ENCODE results near the gene CEMIP2. TPM values are rescaled to one million over a fixed set of nuclear protein-coding genes. Genes with fewer than 3 reads are reported as not detected.

CEMIP2 gene
- total and polyA plus RNA-seq, 4 donors = 18.8 to 123 (median 38.6) TPM

DNA sequence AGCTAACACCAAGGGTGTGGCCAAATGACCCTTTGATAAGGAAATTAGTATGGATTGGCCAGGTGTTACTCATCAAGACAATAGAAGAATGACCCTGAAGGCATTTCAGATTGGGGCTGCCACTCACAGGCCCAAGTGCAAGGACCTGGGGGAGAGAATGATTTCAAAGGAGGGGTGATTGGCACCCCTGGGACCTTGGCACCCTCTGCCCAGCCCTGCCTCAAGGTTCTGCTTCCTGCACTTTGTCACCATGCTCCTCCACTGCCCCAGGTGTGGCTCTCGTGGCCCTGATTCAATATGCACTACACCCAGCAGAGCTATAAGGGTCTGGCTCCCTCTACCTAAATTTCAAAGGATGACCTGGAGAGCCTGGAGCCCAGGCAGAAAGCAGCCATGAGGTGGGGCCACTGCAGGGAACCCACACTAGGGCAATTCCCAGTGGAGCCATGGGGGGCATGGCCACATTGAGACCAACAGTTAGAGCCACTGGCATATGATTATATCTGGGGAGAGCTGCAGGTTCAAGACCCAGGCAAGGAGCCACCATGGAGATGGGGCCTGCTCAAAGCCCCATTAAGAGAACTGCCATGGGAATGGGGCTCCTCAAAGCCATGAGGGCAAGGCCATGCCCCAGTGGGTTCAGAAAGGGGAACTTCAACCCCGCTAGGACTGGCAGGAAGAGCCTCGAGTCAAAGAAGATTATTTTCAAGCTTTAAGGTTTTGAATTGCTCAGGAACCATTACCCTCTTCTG is 93.0 kb downstream of the CEMIP2 start:
- H3K27ac ChIP-seq (ENCODE audit: low read depth in 1 of 2, low read length in 2 of 2) = no peak overlapping the region
- 72% methylated on average over 3 of the region's 3 CpGs for WGBS
- no peak for DNase-seq (ENCODE audit: low spot score)

DNA sequence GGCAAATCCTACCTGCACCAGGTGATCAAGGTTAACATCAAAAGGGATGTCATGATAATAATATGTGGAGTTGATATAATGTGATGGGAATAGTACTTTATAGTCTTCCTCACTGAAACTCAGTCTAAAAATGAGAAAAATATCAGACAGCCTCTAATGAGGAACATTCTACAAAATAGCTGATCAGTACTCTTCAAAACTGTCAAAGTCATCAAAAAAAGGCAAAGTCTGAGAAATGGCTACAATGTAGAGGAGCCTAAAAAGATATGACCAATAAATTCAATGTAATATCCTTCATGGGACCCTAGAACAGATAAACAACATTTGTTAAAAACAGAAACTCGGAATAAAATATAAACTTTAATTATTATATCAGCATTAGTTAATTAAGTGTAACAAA is 95.7 kb downstream of the CEMIP2 start:
- H3K4me3 ChIP-seq (ENCODE audit: low read depth in 1 of 3, low read length in 3 of 3) = no peak overlapping the region
- TF ChIP-seq SP1 (IDR thresholded peaks at IDR 0.05) (no peak), GABPA (IDR thresholded peaks at IDR 0.05 in 1 of 2, conservative IDR thresholded peaks at IDR 0.05 in 1 of 2) (no peak)
- WGBS = 99% methylated on average over 1 of the region's 1 CpG
- H3K4me1 ChIP-seq (ENCODE audit: control insufficient read depth in 4 of 4, insufficient read depth in 4 of 4, low read length in 3 of 4) = peaks cover under 1 to 12% (median 3%) of the 10 kb centered on the region in 4 donors
- no peaks in the 10 kb centered on the region for H3K9me3 ChIP-seq (ENCODE audit: control insufficient read depth in 4 of 4, low read length in 3 of 4)
- no peaks in the 10 kb centered on the region for H3K27me3 ChIP-seq (ENCODE audit: control insufficient read depth in 4 of 4, insufficient read depth in 4 of 4, low read length in 3 of 4)
- DNase-seq (ENCODE audit: low spot score) = no peak
- no peak overlapping the region for H3K27ac ChIP-seq (ENCODE audit: low read depth in 1 of 2, low read length in 2 of 2)
- H3K36me3 ChIP-seq (ENCODE audit: control insufficient read depth in 4 of 4, insufficient read depth in 3 of 4, low read depth in 1 of 4, low read length in 3 of 4) = no peaks in the 10 kb centered on the region
- H3K9ac ChIP-seq (ENCODE audit: low read depth in 1 of 2, low read length in 2 of 2) = no peak overlapping the region

More for the DNA sequence above, 93.0 kb downstream of the CEMIP2 start:
- Histone ChIP-seq H3K9ac (ENCODE audit: low read depth in 1 of 2, low read length in 2 of 2) (no peak overlapping the region), H3K4me1 (ENCODE audit: control insufficient read depth in 4 of 4, insufficient read depth in 4 of 4, low read length in 3 of 4) (peaks cover 10 to 28% (median 21%) of the 10 kb centered on the region in 4 donors), H3K27me3 (ENCODE audit: control insufficient read depth in 4 of 4, insufficient read depth in 4 of 4, low read length in 3 of 4) (no peaks in the 10 kb centered on the region), H3K36me3 (ENCODE audit: control insufficient read depth in 4 of 4, insufficient read depth in 3 of 4, low read depth in 1 of 4, low read length in 3 of 4) (no peaks in the 10 kb centered on the region), H3K9me3 (ENCODE audit: control insufficient read depth in 4 of 4, low read length in 3 of 4) (no peaks in the 10 kb centered on the region), H3K4me3 (ENCODE audit: low read depth in 1 of 3, low read length in 3 of 3) (no peak overlapping the region)
- TF ChIP-seq YY1 (IDR thresholded peaks at IDR 0.05) (no peak), HNF4G (IDR thresholded peaks at IDR 0.05) (no peak), NR2F2 (IDR thresholded peaks at IDR 0.05) (no peak), RAD21 (IDR thresholded peaks at IDR 0.05) (no peak), FOXA2 (IDR thresholded peaks at IDR 0.05) (no peak), HNF4A (conservative IDR thresholded peaks at IDR 0.05) (no peak), GABPA (IDR thresholded peaks at IDR 0.05 in 1 of 2, conservative IDR thresholded peaks at IDR 0.05 in 1 of 2) (no peak), FOXA1 (IDR thresholded peaks at IDR 0.05) (no peak)

GRCh38 chr9:71671289-71671688 is 97.0 kb downstream of the CEMIP2 start:
- Histone ChIP-seq H3K27me3 (ENCODE audit: control insufficient read depth in 4 of 4, insufficient read depth in 4 of 4, low read length in 3 of 4) (no peaks in the 10 kb centered on the region), H3K4me3 (ENCODE audit: low read depth in 1 of 3, low read length in 3 of 3) (no peak overlapping the region), H3K9me3 (ENCODE audit: control insufficient read depth in 4 of 4, low read length in 3 of 4) (no peaks in the 10 kb centered on the region), H3K36me3 (ENCODE audit: control insufficient read depth in 4 of 4, insufficient read depth in 3 of 4, low read depth in 1 of 4, low read length in 3 of 4) (no peaks in the 10 kb centered on the region), H3K4me1 (ENCODE audit: control insufficient read depth in 4 of 4, insufficient read depth in 4 of 4, low read length in 3 of 4) (peaks cover 0 to 9% (median 0%) of the 10 kb centered on the region in 4 donors), H3K27ac (ENCODE audit: low read depth in 1 of 2, low read length in 2 of 2) (peak overlapping the region in 1 of 2 donors; percentile 10), H3K9ac (ENCODE audit: low read depth in 1 of 2, low read length in 2 of 2) (no peak overlapping the region)
- DNase-seq (ENCODE audit: low spot score) = no peak
- WGBS = 89% methylated on average over 3 of the region's 3 CpGs
- TF ChIP-seq ZBTB33 (IDR thresholded peaks at IDR 0.05) (no peak), TAF1 (conservative IDR thresholded peaks at IDR 0.05) (no peak), RXRA (IDR thresholded peaks at IDR 0.05) (no peak), NR2F2 (IDR thresholded peaks at IDR 0.05) (no peak), YY1 (IDR thresholded peaks at IDR 0.05) (no peak), HNF4G (IDR thresholded peaks at IDR 0.05) (no peak), SP1 (IDR thresholded peaks at IDR 0.05) (no peak), HNF4A (conservative IDR thresholded peaks at IDR 0.05) (no peak), JUND (IDR thresholded peaks at IDR 0.05) (no peak), FOXA1 (IDR thresholded peaks at IDR 0.05) (no peak), REST (IDR thresholded peaks at IDR 0.05) (no peak), EGR1 (IDR thresholded peaks at IDR 0.05; ENCODE audit: low read depth in 2 of 2) (no peak), GABPA (IDR thresholded peaks at IDR 0.05 in 1 of 2, conservative IDR thresholded peaks at IDR 0.05 in 1 of 2) (no peak)
- TF ChIP-seq, protein P1, sequence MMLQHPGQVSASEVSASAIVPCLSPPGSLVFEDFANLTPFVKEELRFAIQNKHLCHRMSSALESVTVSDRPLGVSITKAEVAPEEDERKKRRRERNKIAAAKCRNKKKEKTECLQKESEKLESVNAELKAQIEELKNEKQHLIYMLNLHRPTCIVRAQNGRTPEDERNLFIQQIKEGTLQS (IDR thresholded peaks at IDR 0.05) = no peak
- TF ChIP-seq, protein P2, sequence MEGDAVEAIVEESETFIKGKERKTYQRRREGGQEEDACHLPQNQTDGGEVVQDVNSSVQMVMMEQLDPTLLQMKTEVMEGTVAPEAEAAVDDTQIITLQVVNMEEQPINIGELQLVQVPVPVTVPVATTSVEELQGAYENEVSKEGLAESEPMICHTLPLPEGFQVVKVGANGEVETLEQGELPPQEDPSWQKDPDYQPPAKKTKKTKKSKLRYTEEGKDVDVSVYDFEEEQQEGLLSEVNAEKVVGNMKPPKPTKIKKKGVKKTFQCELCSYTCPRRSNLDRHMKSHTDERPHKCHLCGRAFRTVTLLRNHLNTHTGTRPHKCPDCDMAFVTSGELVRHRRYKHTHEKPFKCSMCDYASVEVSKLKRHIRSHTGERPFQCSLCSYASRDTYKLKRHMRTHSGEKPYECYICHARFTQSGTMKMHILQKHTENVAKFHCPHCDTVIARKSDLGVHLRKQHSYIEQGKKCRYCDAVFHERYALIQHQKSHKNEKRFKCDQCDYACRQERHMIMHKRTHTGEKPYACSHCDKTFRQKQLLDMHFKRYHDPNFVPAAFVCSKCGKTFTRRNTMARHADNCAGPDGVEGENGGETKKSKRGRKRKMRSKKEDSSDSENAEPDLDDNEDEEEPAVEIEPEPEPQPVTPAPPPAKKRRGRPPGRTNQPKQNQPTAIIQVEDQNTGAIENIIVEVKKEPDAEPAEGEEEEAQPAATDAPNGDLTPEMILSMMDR (IDR thresholded peaks at IDR 0.05; ENCODE audit: low read depth, low read length, missing input control) = no peak
- TF ChIP-seq, protein P3, sequence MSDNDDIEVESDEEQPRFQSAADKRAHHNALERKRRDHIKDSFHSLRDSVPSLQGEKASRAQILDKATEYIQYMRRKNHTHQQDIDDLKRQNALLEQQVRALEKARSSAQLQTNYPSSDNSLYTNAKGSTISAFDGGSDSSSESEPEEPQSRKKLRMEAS (IDR thresholded peaks at IDR 0.05) = no peak

All from liver (tissue), 9 donors.